ENCODE measurements around the gene FADD.

Gene FADD, protein sequence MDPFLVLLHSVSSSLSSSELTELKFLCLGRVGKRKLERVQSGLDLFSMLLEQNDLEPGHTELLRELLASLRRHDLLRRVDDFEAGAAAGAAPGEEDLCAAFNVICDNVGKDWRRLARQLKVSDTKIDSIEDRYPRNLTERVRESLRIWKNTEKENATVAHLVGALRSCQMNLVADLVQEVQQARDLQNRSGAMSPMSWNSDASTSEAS

DNA sequence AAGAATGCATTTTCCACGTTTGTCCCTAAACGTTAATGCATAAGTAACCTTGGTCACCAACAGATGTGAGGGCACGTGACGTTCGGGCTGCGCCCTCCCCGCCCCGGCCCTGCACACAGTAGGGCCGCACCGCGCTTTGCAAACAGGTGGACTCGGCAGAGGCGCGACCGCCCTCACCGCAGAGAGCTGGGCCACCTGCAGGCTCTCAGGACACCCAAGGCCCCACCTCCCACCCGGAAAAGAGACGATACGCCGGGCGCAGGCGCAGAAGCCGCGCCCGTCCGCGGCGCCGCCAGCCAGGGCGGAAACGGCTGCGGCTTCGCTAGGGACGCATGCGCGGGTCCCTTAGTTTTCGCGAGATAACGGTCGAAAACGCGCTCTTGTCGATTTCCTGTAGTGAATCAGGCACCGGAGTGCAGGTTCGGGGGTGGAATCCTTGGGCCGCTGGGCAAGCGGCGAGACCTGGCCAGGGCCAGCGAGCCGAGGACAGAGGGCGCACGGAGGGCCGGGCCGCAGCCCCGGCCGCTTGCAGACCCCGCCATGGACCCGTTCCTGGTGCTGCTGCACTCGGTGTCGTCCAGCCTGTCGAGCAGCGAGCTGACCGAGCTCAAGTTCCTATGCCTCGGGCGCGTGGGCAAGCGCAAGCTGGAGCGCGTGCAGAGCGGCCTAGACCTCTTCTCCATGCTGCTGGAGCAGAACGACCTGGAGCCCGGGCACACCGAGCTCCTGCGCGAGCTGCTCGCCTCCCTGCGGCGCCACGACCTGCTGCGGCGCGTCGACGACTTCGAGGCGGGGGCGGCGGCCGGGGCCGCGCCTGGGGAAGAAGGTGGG lies at the start of gene FADD:
Gene FADD (plus strand): TSS at position 377 of the 831 bp plus-strand sequence. CDS start 164 bp downstream, at position 541.
- DNase-seq (ENCODE audit: low spot score) = peak; percentile 90

DNA sequence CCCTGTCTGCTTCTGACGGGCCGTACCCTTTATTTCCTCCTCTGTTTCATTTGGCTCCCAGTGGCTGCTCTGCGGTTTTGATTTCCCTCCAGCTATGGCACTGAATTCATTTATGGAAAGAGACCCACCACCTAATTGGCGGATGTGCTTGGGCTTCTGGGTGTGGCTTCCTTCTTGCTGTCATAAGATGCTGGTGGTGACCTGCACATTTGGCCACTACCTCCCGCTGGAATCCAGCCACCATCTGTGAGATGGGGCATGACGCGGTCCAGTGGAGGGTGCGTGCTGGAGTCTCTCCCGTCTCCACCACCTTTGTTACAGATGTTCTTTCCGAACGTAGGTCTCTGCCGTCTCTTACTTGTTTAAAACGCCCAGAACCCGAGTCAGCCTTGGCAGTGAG lies 47.7 kb upstream of the FADD start:
- no peak for DNase-seq (ENCODE audit: low spot score)

DNA sequence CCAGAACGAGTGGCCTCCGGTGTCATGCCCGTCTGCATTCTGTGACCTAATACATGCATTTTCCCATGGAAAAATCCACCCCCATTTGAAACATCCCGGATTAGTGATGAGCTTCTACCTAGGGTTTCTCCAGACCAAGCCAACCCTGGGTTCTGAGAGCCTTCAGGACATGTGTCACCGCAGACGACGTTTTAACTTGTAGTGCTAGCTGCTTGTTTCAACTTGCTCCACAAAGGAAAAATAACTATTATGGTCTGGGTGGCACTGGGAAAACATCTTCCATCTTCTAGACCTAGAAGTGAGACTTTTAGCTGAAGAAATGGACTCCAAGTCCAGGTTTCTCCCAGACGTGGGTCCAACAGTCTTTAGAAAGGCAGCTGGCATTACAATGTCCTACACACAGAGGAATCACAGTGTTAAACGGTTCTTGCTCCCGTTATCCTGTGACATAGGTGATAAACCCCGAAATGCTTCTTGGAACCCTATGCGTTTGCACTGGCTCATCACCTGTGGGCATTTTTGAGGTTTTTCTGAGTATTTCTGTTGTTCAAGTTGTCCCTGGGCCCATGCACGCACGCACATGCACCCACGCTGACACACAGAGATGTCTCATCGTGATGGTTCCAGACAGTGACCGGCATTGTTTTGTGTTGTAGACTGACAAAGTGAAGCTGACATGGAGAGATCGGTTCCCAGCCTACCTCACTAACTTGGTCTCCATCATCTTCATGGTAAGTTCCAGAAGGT lies 46.6 kb upstream of the FADD start:
- no peak for DNase-seq (ENCODE audit: low spot score)

DNA sequence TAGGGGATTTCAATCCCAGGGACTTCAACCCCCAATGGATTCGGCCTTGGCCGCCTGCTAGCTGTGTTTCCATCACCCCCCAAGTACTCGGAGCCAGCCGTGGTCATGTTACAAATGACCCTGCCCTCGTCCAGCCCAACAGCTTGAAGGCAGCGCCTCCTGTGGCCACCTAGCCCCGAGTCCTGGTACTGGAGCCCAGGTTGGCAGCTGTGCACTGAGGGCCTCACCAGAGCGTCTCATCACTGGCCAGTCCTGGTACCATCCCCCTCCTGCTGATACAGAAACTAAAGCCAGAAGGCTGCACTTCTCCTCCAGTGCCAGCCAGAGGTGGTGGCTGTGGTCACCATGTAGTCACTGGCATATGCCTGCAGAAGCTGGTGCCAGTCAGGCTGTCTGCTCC lies 44.9 kb upstream of the FADD start:
- DNase-seq (ENCODE audit: low spot score) = peak; percentile 75

DNA sequence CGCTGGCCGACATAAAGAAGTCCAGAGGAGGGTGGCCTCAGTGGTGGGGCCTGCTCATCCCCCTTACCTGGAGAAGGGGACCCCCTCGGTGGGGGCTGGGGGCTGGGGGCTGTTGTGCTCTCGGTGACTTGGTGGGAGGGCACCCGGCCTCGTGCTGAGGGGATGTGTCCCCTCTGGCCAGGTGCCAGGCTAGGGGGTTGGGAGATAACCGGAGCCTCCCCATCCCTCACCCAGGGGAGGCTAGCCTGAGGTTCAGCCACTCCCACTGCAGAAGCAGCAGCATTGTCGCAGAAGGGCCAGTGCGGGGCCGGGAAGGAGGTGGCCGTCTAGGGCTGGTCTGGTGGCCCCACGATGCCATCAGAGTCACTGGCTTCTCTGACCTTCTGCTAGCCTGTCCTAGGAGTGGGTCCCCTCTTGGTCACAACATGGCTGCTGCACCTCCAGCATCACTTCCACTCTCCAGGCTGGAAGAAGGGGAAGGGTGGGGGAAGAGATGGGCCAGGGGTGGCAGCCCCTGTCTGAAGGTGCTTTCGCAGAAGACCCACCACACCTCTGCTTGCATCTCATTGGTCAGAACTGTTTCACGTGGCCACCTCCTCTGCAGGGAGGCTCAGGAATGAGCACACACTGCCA lies 44.2 kb upstream of the FADD start:
- DNase-seq (ENCODE audit: low spot score) = no peak

DNA sequence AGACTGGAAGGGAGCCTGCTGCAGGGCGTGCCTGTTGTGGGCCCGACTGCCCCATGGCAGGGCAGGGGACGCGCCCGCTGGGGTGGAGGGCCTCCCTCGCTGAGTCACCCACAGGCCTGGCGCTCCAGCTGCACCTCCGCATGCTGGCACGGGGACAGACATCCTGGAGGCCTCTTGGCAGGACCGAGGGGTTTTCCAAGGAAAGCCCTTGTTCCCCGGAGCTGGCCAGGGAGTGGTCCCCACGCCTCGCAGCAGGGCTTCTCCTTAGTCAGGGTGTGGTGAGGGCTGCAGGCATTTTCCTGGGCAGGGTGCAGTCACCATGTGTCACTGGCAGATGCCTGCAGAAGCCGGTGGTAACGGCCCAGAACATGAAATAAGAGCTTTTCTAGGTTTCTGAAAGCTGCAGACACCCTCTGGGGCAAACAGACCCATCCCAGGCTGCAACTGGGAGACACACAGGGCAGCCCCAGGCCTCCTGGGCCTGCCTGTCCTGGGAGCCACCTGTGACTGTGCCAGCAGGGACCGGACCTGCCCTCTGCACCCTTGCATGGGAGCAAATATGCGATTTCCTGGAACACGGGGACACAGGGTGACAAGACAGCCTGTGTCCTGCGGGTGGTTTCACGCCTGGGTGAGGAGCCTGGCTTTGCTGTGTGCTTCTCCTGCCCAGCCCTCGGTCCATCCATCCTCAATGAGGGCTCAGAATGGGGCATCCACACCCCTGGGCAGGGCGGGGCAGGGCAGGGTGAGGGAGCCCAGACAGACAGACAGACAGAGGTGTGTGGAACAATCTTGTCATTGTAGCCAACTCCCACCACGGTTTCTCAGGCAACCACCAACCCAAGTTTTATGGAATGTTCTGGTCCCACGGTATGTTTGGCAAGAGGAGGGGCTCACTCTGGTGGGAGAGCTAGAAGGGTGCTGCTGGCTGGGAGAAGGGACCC lies 43.2 kb upstream of the FADD start:
- DNase-seq (ENCODE audit: low spot score) = no peak

DNA sequence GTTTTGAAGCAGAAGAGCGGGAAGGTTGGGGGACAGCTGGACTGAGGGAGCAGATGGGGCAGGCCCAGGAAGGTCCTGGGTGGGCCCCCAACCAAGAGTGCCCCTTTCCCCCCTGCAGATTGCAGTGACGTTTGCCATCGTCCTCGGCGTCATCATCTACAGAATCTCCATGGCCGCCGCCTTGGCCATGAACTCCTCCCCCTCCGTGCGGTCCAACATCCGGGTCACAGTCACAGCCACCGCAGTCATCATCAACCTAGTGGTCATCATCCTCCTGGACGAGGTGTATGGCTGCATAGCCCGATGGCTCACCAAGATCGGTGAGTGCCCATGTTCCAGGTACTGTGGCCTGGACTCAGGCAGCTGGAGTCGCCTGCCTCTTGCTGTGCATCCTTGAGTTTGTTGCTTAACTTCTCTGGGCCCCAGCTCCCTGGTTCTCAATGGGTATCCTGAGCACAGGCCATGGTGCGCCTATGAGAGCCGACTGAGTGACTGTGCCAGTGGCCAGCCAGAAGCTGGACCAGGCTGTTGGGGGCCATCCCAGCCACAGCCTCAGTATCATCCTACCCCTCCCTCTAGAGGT lies 42.0 kb upstream of the FADD start:
- DNase-seq (ENCODE audit: low spot score) = no peak

DNA sequence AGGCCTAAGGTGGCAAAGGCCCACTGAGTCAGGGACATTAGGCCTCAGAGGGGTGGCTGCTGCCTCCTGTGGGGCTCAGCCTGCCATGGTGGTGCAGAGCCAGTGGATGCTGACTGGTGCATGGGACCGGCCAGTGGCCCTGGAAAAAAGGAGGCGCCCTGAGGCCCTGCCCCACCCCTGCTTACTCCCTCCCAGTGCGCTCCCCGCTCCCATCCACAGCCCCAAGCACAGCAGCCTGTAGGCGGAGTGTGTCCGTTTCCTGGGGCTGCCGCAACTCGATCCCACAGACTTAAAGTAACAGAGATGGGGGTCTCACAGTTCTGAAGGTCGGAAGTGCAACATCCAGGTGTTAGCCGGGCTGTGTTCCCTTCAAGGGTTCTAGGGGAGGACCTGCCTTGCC lies 38.4 kb upstream of the FADD start:
- no peak for DNase-seq (ENCODE audit: low spot score)

DNA sequence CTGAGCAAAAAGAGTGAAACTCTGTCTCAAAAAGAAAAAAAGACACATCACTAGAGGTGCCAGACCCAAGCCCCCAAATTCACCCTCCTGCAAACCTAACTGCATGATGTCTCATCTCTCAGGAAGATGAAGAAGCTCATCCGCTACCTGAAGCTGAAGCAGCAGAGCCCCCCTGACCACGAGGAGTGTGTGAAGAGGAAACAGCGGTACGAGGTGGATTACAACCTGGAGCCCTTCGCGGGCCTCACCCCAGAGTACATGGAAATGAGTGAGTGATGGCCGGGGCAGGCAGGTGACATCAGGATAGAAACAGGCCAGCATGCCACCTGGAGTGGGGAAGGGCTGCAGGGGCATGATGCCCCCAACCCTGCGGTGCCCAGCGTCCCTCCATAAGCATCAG lies 36.0 kb upstream of the FADD start:
- no peak for DNase-seq (ENCODE audit: low spot score)

DNA sequence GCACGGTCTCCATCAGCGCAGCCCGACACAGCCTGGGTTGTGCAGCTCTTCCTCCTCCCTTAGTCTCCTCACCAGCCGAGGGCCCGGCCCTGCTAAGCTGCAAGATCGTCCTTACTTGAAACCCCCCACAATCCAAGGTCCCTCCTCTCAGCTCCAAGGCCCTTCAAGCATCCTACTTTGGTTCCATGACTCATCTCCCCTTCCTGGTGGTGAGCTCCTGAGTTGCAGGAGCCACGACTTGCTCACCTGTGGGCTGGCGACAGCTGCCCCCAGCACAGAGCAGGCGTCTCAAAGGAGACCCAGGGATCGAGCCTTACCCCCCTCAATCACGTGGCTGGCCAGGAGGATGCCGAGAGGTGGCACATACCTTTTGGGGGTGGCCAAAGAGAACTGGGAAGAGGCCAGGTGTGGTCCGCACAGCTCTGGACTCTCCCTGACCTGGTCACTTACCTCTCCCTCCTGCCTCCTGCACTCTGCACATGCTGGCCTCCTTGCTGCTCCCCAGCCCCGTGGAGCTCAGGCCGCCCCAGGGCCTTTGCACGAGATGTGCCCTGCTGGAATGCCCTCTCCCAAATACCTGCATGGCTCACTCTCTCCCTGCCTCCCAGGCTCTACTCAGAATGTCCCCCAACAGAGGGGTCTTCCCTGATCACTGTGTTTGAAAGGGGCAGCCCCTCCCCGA lies 35.2 kb upstream of the FADD start:
- DNase-seq (ENCODE audit: low spot score) = no peak

DNA sequence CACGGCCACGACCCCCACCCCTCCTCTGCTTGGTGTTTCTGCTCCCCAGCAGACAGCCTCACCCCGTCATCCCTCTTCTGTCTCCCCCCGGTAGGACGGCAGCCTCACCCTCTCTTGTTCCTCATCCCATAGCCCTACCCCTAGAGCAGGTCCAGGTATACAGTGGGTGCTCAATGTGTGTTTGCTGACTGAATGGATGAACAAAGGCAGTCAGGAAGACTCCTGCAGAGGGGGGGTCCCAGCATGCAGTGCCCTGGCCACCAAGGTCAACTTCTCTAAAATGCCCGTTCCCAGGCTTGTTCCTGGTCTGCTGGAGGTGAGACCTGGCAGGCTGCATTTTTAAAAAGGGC lies 34.7 kb upstream of the FADD start:
- DNase-seq (ENCODE audit: low spot score) = no peak

DNA sequence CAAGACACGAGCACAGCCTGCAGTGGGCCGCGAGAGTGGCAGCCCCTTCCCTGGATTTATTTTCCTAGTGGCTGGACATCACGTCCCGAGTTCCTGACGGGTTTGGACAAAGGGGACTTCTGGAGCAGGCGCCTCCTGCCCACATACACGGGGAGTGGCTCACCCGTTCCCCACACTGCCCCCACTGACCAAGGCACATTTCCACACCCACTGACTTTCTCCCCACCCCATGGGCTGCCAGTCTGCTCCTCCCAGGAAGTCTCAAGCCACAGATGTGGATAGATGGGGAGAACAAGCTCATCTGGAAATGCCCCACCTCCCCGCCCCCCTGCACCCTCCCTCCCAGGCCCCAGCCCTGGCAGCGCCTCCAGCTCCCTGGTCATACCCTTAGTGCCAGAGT lies 34.0 kb upstream of the FADD start:
- DNase-seq (ENCODE audit: low spot score) = no peak

DNA sequence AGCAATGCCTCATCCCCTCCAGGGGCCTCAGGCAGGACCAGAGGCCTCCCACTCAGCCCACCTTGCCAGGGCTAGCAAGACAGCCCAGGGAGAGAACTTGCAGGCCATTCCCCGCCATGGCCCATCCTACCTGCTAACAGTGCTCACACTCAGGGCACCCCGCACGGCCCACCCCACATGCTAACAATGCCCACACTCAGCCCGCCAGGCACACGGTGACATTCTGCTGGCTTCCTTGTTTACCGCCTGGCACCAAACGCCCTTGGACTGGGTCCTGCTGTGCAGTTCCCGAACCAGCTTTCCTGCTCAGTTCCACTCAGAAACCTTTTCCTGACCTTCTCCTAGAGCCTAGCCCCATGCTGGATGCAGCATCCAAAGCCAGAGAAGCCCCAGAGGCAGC lies 33.5 kb upstream of the FADD start:
- no peak for DNase-seq (ENCODE audit: low spot score)

DNA sequence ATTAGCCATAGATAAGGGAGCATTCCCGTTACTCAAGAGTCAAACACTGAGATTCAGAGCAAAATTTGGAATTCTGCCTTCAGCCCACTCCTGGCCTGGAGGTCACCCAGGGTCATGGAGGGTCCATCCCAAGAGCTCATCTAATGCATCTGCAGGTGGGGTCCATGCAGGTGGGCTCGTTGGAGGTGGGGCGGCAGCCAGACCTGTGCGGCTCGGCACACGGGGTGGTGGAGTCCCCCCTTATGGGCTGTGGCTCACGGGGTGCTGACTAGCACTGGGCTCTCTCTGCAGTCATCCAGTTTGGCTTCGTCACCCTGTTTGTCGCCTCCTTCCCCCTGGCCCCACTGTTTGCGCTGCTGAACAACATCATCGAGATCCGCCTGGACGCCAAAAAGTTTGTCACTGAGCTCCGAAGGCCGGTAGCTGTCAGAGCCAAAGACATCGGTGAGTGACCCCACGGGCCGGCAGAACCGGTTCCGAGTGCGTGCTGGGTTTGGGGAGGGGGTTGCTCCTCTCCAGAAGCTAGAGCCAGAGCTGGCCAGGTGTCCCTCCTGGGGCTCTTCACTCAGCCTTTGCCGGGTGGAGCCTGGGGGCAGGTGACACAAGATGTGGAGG lies 32.4 kb upstream of the FADD start:
- DNase-seq (ENCODE audit: low spot score) = no peak

DNA sequence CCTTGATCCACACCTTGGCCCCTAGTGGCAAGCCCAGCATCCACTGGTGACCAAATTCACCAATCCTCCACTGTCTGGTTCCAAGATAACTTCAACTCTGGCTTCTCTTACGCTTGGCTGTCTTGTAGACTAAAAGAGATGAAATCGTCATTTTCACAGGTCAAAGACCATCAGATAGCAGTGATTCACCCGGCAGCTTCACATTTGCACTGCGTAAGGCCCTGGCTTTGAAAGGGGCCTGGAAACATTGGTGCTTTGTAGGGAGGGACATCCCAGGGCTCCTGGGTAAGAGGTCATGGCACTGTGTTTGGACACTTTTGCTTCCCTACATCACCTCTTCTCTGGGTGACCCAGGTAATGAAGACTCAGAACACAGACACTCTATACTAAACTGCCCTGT lies 30.1 kb upstream of the FADD start:
- DNase-seq (ENCODE audit: low spot score) = no peak

DNA sequence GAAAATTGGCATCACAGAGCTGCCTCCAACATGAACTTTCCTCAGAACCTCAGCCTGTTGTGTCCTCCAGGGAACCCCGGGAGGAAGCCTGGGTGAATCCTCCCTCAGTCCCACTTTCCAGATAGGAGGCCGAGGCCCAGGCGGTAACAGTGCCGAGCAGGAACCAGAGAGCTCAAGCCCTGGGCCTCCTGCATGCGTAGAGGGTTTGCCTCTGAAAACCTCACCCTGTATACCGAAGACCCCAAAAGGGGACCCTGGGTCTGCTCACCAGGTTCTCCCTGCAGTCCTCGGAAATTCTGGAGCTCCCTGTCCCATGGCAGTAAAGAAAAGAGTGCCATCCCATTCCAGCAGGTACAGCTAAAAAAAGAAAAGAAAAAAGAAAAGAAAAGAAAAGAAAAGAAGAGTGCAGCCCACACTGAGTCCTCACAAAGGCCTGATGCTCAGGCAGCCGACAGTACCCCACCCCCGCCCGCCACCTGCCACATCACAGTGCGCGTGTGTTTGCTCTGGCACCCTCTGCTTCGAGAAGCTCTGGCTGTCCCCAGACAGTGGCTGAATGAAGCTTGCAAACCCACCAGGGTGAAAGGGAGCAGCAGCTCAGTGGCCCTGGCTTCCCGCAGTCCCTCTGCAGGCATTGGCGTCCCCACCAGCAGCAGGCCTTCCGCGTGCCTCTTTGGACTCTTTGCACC lies 28.4 kb upstream of the FADD start:
- DNase-seq (ENCODE audit: low spot score) = no peak

DNA sequence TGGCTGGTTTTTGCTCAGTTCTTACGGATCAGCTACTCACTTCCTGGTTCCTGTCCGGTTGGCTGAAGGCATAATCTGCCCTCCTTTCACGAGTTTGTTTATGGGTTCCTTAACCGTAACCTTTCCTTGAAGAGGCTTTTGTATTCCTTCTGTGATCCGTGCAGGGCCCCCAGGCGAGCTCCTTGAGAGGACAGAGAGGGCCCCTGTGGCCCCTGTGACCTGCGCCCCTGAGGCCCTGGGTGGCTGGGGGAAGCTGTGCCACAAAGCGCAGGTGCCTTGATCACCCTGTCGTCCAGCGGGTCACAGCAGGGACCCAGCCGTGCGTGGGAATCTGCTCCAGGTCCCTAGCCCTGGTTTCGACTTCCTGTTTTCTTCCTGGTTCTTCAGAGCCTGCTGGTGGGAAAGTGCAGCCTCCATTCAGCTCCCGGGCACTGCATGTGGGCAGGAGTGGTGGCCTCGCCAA lies 27.8 kb upstream of the FADD start:
- DNase-seq (ENCODE audit: low spot score) = peak; percentile 68

DNA sequence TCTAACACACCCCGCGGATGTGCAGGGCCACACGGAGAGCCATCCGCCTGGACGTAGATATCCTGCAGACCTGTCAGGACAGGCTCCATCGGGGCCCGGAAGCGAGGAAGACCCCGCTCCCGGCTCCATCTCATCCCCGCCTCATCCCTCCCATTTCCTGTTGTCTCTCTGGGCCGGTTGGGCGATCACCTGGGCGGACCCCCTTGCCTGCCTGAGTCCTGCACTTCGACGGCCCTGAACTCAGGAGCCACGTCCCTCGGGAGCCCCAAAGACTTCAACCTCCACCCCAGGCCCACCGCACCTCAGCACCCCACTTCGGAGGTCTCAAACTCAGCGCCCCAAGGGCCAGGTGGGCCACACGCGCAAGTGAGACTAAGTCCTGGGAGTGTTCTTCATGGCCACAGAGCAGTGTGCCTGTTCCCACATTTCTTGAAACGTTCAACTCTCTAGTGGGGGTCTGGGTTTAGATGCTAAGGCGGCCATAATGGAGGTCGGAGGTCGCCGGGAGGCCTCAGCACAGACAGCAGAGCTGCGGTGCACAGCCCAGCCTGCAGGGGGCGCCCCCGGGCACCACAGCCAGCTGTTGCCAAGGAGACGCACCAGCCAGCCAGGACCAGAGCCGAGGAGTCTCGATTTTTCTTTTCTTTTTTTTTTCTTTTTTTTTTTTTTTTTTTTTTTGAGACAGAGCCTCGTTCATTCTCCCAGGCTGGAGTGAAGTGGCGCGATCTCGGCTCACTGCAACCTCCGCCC lies 26.0 kb upstream of the FADD start:
- DNase-seq (ENCODE audit: low spot score) = peak; percentile 73

DNA sequence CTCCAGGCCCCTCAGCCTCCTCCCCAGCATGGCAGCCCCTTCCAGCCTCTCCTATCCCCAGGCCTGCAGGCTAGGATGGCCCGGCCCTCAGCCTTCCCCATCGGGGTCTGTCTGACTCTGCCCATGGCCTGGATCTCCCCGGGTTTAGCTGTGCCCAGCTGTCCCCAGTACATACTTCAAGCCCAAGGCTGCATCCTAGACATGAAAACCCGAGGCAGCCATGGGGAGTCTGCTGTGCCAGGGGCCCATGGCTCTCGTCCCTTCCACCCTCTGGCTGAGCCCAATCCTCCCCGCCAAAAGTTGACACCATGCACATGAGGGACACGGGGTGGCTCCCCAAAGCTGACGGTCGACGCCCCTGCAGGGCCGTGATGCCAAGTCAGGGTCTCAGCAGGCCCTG lies 22.2 kb upstream of the FADD start:
- DNase-seq (ENCODE audit: low spot score) = no peak
